ENCODE measurements around the gene BBIP1.

The BBIP1 gene

GRCh38 chr10:110852255-110852896 lies 66.6 kb downstream of the BBIP1 start:
- in situ Hi-C loops (cut with MboI; ENCODE audit: low pct_unique_long_range_greater_than_20kb, low sequenced_read_pairs), result no loop called here
- DNase-seq, result no peak

DNA sequence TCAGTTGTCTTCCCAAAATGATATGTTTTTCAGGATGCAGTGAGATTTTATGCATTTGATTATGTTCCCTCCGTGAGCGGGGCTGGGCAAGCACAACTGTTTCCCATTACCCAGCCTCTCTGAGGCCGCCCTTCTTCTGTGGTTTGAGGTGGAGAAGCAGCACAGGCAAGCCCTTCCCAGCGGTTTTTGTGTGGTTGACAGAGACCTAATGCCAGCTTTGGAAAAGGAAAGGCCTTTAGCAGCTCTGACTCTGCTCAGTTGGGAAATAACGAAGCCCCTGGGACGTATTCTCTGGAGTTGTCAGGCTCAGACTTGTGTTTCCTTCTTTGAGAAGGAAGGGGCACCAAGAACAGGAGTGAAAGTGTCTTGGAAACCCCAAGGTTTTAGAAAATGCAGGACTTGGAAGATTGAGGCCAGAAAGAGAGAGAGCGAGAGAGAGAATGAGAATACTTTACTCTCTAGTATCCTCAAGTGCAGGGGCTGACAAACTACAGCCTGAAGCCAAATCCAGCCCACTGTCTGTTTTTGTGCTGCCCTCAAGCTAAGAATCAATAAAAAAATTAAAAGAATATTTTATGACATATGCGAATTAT lies 67.9 kb downstream of the BBIP1 start:
- in situ Hi-C loops (cut with MboI; ENCODE audit: low pct_unique_long_range_greater_than_20kb, low sequenced_read_pairs), result no loop called here
- peak; percentile 75 for DNase-seq

DNA sequence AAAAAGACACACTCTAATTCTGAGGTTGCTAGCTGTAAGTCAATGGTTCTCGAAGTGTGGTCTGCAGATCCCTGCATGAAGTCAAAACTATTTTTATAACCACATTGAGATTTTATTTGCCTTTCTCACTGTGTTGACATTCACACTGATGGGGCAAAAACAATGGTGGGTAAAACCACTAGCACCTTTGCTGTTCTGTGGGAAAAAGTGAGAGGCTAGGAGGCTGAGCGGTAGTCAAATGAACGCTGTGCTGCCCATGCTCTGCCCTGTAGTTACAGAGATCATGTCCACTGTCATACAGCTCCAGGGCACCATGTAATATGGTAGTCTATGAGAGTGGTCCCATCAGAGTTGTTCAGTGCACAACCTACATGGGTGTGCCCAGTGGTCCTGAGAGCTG lies 68.9 kb downstream of the BBIP1 start:
- in situ Hi-C loops (cut with MboI; ENCODE audit: low pct_unique_long_range_greater_than_20kb, low sequenced_read_pairs), result no loop called here
- DNase-seq, result no peak

Measured in KBM-7 (cell line).